Testis (tissue), 2 donors: ENCODE results near the gene HSPA4.

Experiments used
- CTCF ChIP-seq, 3 experiments: fragments of 450-650 bp in 2 of 3; fragments of 200-600 bp in 1 of 3; sonication (generic) in 1 of 3; IDR thresholded peaks; one replicate each; pipeline ENCODE4 v1.5.1; 2016 to 2019; ENCODE audit warnings: antibody characterized with exemption in 3 of 3, mild to moderate bottlenecking in 2 of 3, moderate library complexity in 1 of 3
- POLR2A ChIP-seq: fragments of 450-650 bp; IDR thresholded peaks from one replicate; pipeline ENCODE4 v1.6.1; 2017; ENCODE audit warnings: antibody characterized with exemption, mild to moderate bottlenecking, moderate library complexity

- no peak for TF ChIP-seq CTCF (IDR thresholded peaks at IDR 0.05)
- no peak for TF ChIP-seq POLR2A
These were observed 1.6 kb downstream of the HSPA4 start for GRCh38 chr5:133053448-133053847.
